Activated effector memory CD4-positive, alpha-beta T cell treated with Interleukin-2 at 50 U/mL for 16 hours (primary cell): ENCODE measurements around the gene GNG2.

Source experiments
- DNase-seq: peaks from one replicate; pipeline ENCODE4 v3.0.0-alpha.2; 2020

GNG2 gene

DNA sequence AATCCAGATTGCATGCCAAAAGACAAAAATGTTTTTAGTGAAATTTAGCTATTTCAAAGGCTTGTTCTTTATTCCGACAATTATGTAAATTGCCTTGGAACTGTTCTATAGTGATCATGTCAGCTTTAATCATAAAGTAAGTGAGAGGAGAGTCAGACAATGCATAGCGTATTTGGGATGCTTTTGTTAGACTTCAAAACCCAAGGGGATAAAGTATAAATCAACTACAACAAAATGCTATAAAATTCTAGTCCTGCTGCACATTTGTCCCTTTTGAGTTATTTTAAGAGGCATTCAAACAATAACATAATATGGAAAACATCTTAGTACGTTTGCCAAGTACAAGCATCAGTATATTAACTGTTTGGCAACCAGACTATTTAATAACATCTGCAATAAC, 140.3 kb downstream of the GNG2 start:
- DNase-seq, result no peak

DNA sequence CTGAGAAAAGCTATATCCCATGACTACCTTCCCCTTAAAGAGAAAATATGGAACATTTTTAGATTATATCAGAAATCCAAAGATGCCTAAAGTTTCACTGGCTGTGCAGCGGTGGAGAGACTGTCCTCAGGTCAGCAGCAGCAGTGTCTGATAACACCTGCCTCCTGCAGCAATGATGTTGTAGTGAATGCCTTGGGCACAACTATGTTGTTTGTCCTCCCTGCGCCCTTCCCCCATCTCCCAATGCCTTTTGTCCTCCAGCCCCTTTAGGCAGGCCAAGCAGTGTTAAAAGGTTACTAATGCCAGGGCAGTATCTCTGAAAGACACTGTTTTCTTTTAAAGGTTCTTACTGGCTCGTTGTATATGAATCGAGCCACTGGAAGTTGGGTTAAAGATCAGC, 142.1 kb downstream of the GNG2 start:
- no peak for DNase-seq

DNA sequence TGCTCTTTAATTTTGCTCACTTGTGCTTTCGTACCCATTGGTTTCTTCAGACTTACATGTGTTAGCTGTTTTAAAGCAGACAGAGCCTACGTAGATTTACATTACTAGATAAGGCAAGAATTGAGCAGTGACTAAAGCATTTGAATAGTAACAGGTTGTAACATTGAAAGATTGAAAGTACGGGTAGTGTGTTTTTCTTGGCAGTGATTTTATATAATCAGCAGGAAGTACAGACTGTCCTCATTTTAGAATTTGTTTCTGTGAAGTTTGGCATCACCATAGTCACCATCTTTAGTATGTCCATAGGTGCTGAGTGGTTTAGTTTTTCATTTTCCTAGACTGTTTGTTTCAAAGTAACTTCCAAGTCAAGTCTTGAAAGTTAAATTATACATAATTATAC, 142.9 kb downstream of the GNG2 start:
- no peak for DNase-seq

GRCh38 chr14:52005625-52006024, 145.2 kb downstream of the GNG2 start:
- no peak for DNase-seq

- DNase-seq, result no peak
Observed at GRCh38 chr14:52006361-52006760, 145.9 kb downstream of the GNG2 start.

- DNase-seq, result no peak
Observed at GRCh38 chr14:52007211-52007610, 146.8 kb downstream of the GNG2 start.

GRCh38 chr14:52007637-52008036, 147.2 kb downstream of the GNG2 start:
- DNase-seq, result no peak

GRCh38 chr14:52008136-52008535, 147.7 kb downstream of the GNG2 start:
- no peak for DNase-seq

- no peak for DNase-seq
Observed at GRCh38 chr14:52010173-52010693, 149.8 kb downstream of the GNG2 start.

- DNase-seq, result no peak
Observed at GRCh38 chr14:52011523-52011922, 151.1 kb downstream of the GNG2 start.

- DNase-seq, result no peak
Observed at GRCh38 chr14:52012635-52013034, 152.2 kb downstream of the GNG2 start.

DNA sequence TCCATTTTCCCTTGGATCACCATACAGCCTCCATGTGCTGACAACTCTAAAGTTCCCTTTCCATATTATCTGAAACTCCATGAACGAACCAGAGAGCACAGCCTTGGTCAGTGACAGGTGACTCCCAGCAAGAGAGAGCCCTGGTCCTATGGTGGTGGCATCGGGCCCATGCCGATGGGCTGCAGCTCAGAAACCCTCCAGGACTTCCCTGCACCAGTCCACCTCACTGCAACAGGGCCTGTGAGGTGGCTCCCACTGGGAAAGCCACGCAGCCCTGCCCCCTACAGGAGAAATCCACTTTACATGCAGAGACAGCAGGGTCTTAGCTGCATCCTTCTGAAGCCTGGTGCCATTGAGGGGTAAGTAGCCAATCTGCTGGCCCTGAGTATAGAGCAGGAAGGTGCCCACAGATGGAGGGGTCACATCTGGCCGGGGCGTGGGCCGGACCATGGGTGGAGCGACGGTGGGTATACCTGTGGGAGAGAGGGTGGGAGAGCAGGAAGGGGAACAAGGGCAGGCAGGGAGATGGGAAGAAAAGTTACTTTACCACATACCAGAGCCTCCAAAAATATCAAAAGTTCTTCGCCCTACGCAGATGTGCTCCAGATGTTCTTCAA, 153.7 kb downstream of the GNG2 start:
- no peak for DNase-seq

- no peak for DNase-seq
Observed at GRCh38 chr14:52014601-52015267, 154.3 kb downstream of the GNG2 start.

DNA sequence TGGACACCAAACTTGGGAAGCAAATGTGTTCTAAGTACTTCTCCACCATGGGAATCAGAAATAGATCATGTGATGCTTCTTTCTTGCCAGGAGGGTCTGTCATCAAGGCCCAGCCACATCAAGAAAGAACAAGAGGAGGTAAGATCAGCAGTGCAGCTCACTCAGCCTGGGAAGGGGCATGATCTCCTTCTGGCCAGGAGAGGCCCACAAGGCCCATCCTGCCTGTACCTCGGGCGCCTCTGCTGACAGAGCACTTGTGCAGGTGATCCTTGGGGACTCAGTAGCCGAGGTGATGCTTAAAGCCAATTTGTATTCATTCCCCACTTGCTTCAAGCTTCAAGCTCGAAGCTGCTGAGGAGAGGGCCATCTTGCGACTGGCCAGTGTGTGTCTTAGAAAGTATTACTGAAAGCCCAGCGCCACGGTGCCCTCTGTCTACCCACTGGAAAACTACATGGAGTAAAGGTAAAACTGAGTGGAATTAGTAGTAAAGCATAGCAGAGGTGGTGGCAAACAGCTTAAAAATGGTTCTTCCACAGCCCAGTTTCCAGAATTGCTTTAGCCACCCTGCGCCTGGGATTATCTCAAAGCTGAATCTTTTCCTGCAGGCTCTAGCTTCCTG, 155.1 kb downstream of the GNG2 start:
- DNase-seq, result no peak

GRCh38 chr14:52018252-52018651, 157.8 kb downstream of the GNG2 start:
- DNase-seq, result no peak

GRCh38 chr14:52018970-52019369, 158.6 kb downstream of the GNG2 start:
- no peak for DNase-seq
